Astrocyte (in vitro differentiated cells and primary cell): ENCODE data around the gene NOS1AP.

Experiments used
- CTCF ChIP-seq: IDR thresholded peaks from 2 replicates; pipeline ENCODE4 v1.5.1; 2011; ENCODE audit warnings: low read depth, mild to moderate bottlenecking, inconsistent platforms, low read length, moderate library complexity; ENCODE audit not compliant: insufficient read depth
- EZH2 ChIP-seq: IDR thresholded peaks from 2 replicates; pipeline ENCODE4 v1.6.1; 2012; ENCODE audit warnings: mild to moderate bottlenecking, low read length, inconsistent platforms; ENCODE audit not compliant: insufficient read depth

- no peak for TF ChIP-seq CTCF
- TF ChIP-seq EZH2, result no peak
These were observed 299.0 kb downstream of the NOS1AP start for GRCh38 chr1:162368451-162368850.
